AG09319 (cell line): ENCODE results near the gene LUC7L2.
A peak's percentile ranks its signal among the peaks of the same experiment; 100 is the strongest.

Source experiments
- DNase-seq: peaks from one replicate; pipeline ENCODE4 v3.0.0-alpha.2; 2010; ENCODE audit warnings: low read depth; ENCODE audit errors: extremely low read depth
- TF ChIP-seq, protein P1 (sequence below): IDR thresholded peaks from 2 replicates; pipeline ENCODE4 v1.5.1; 2011; ENCODE audit warnings: low read depth, mild to moderate bottlenecking, inconsistent platforms, low read length, moderate library complexity

Gene LUC7L2

DNA sequence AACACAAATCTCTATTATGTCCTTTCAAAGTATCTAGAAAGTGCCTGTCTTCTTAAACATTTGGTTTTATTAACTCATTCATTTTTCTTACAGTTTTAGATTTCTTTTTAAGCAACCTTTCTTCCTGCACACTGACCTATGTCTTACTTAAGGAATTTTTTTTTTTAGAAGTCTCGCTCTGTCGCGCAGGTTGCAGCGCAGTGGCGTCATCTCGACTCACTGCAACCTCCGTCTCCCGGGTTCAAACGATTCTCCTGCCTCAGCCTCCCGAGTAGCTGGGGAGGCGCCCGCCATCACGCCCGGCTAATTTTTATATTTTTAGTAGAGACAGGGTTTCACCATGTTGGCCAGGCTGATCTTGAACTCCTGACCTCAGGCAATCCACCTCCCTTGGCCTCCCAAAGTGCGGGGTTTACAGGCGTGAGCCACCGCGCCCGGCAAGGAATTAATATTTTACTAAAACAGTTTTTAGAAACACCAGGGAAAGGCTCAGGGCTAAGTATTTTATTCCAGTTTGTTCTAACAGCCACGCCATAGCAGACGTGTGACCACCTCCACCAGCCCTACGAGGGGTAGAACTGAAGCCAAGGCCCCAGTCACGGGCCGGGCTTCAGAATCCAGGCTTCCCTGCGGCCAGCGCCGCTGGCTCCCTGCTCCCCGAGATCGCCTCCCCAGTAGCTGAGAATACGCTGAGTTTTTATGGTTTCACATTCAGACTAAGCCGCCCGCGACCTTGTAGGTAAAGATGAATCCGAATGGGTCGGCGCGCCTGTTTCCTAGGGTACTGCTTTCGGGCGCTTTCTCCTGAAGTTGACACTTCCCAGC is 941 bp upstream of the LUC7L2 start:
- no peak for DNase-seq

DNA sequence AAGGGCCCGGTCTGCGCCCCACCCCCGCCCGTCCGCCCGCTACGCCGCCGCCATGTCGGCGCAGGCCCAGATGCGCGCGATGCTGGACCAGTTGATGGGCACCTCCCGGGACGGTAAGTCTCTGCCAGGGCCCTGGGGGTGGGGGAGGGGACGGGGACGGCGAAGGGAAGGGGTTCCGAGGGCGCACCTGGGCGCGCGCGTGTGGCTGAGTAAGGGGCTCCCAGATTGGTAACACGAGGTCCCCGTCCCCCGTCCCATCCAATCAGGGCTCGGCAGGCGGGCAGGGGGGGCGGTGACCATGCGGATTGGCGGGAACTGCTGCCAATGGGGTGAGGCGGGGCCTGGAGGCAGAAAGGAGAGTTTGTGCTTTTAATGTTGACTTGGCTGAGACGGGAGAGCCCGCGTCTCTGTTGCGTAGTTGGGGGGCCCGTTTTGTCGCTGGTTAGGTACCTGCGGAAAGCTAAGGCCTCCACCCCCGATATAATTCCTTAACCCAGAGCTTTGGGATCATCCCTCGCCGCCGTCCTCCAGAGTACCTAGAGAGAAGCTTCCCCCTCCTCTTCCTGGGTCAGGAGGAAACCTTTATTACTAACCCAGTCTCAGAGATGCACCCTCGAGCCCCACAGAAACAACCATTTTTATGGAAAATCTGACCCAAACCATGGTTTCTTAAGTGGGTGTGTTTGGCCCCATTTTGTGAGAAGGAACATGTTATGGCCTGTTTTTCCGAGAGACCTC is 685 bp downstream of the LUC7L2 start:
- TF ChIP-seq, protein P1, sequence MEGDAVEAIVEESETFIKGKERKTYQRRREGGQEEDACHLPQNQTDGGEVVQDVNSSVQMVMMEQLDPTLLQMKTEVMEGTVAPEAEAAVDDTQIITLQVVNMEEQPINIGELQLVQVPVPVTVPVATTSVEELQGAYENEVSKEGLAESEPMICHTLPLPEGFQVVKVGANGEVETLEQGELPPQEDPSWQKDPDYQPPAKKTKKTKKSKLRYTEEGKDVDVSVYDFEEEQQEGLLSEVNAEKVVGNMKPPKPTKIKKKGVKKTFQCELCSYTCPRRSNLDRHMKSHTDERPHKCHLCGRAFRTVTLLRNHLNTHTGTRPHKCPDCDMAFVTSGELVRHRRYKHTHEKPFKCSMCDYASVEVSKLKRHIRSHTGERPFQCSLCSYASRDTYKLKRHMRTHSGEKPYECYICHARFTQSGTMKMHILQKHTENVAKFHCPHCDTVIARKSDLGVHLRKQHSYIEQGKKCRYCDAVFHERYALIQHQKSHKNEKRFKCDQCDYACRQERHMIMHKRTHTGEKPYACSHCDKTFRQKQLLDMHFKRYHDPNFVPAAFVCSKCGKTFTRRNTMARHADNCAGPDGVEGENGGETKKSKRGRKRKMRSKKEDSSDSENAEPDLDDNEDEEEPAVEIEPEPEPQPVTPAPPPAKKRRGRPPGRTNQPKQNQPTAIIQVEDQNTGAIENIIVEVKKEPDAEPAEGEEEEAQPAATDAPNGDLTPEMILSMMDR, result no peak
- DNase-seq, result peak; percentile 83

More for the DNA sequence above, 941 bp upstream of the LUC7L2 start:
- TF ChIP-seq, protein P1, result no peak

DNA sequence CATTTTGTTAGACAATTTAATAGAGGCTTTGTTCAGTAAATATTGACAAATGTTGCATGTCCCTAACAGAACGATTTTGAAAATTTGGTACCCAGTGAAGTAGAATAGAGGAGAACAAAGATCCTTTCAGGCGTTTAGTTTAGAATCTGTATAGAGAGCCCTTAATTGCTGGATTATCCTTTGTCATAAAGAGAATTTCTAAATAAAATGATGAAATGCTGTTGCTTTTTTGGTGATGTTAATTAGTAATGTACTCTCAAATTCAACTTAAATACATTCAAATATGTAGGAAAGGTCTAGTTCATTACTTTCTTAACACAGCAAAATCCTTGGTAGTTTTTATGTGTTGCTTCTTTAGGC is 1.2 kb downstream of the LUC7L2 start:
- TF ChIP-seq, protein P1, result no peak
- no peak for DNase-seq

DNA sequence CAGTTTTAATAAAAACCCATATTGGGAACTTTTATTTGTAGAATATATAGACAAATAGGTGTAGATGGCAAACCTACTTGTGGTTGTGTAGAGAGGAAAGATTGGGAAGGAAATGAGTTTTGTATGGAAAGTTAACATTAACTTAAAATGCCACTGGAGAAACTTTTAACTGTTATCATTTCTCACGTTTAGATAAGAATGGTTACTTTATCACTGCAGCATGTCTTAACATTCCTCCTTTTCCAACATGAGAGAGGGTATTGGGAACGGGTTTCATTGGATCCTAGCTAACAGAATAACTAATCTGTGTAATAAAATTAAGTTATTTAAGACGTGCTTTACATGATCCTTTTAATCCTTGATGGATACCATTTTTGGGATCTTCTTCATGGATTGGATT is 1.8 kb downstream of the LUC7L2 start:
- TF ChIP-seq, protein P1, result no peak
- DNase-seq, result no peak

DNA sequence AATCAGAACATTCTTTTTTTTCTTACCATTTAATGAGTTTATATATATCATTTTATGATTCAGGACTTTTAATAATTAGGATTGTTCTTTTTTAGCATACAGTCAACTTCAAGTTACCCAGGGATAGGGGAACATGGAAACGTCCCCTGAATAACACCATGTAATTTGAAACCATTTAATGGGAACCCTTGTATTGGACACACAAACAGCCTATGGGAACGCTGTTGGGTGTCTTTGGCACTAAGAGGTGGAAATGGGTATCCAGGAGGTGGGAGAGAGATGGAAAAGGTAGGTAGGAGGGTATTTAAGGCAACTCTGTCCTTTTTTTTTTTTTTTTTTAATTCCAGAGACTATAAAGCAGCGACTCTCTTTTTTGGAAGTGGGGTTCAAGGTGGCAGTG is 2.6 kb downstream of the LUC7L2 start:
- DNase-seq, result no peak
- TF ChIP-seq, protein P1, result no peak

DNA sequence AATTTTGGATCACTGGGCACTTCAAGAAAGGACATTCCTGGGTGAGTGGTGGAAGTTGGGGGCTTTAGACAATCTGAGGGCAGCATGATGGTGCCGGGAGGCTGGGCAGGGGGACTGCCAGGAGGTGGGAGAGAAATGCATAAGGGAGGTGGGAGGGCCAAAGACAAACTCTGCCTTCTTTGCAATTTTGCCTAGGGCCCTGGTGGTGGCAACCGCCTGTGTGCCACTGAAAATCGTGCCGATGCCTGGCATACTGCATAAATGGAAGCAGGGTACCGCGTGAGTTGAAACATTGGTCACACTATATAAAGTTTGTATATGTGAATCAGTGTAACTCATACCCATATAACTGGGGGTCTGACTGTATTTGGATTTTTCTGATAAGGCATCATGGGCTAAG is 3.3 kb downstream of the LUC7L2 start:
- TF ChIP-seq, protein P1, result no peak
- no peak for DNase-seq

DNA sequence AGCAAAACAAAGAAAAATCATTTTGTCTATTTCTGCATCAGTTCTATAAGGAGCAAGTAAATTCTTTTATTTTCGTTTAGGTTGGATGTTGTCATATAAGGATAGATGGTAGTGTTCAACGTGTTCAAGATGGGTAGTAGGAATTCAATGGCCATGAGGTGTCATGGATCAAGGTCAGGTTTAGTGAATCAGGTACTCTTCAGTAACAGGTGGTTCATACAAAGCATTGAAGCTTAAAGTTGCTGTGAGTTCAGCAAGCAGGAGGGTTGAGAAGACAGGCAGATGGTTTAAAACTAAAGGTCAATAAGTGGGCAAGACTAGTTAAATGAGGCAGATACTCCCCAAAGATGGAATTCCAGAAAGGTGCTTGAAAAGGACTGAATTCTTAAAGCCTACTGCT is 5.6 kb downstream of the LUC7L2 start:
- DNase-seq, result no peak
- TF ChIP-seq, protein P1, result no peak
